ENCODE data around the gene DHX15.

DHX15 gene

GRCh38 chr4:24576276-24576675 lies 8.1 kb downstream of the DHX15 start:
- H3K36me3 ChIP-seq (ENCODE audit: control insufficient read depth, insufficient read depth, low read length), result no peaks in the 10 kb centered on the region
- H3K27me3 ChIP-seq (ENCODE audit: control insufficient read depth, insufficient read depth, low read length), result no peaks in the 10 kb centered on the region
- H3K4me3 ChIP-seq (ENCODE audit: low read length), result no peak overlapping the region
- H3K9ac ChIP-seq (ENCODE audit: low read length), result no peak overlapping the region
- peaks cover 19% of the 10 kb centered on the region for H3K4me1 ChIP-seq (ENCODE audit: control insufficient read depth, insufficient read depth, low read length)
- H3K9me3 ChIP-seq (ENCODE audit: control insufficient read depth, low read length), result no peaks in the 10 kb centered on the region

- Histone ChIP-seq H3K4me3 (ENCODE audit: low read length) (no peak overlapping the region), H3K9ac (ENCODE audit: low read length) (no peak overlapping the region), H3K27me3 (ENCODE audit: control insufficient read depth, insufficient read depth, low read length) (no peaks in the 10 kb centered on the region), H3K4me1 (ENCODE audit: control insufficient read depth, insufficient read depth, low read length) (peaks cover 16% of the 10 kb centered on the region), H3K36me3 (ENCODE audit: control insufficient read depth, insufficient read depth, low read length) (no peaks in the 10 kb centered on the region), H3K9me3 (ENCODE audit: control insufficient read depth, low read length) (no peaks in the 10 kb centered on the region)
Measured at GRCh38 chr4:24574236-24574635, 10.1 kb downstream of the DHX15 start.

DNA sequence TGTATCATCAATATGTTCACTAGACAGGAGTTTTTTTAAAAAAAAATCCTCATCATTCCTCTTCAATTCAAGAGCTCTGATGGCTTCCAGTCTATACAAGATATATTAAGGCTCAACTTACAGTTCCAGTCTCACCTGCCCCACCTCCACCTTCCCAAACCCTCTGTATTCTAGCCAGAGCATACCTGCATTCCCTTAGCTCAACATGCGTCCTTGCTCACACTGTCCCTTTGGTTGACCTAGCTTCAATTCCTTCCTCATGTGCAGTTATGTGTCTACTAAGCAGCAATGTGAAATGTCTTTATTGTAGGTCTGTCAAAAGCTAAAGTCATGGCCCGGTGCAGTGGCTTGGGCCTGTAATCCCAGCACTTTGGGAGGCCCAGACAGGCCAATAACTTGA lies 10.8 kb downstream of the DHX15 start:
- Histone ChIP-seq H3K27me3 (ENCODE audit: control insufficient read depth, insufficient read depth, low read length) (no peaks in the 10 kb centered on the region), H3K9me3 (ENCODE audit: control insufficient read depth, low read length) (no peaks in the 10 kb centered on the region), H3K4me3 (ENCODE audit: low read length) (no peak overlapping the region), H3K9ac (ENCODE audit: low read length) (no peak overlapping the region), H3K36me3 (ENCODE audit: control insufficient read depth, insufficient read depth, low read length) (no peaks in the 10 kb centered on the region), H3K4me1 (ENCODE audit: control insufficient read depth, insufficient read depth, low read length) (peaks cover 14% of the 10 kb centered on the region)

- H3K4me3 ChIP-seq (ENCODE audit: low read length), result no peak overlapping the region
- peaks cover 2% of the 10 kb centered on the region for H3K36me3 ChIP-seq (ENCODE audit: control insufficient read depth, insufficient read depth, low read length)
- no peak overlapping the region for H3K9ac ChIP-seq (ENCODE audit: low read length)
- no peaks in the 10 kb centered on the region for H3K9me3 ChIP-seq (ENCODE audit: control insufficient read depth, low read length)
- H3K4me1 ChIP-seq (ENCODE audit: control insufficient read depth, insufficient read depth, low read length), result peaks cover 12% of the 10 kb centered on the region
- H3K27me3 ChIP-seq (ENCODE audit: control insufficient read depth, insufficient read depth, low read length), result no peaks in the 10 kb centered on the region
Measured at GRCh38 chr4:24570574-24571236, 13.6 kb downstream of the DHX15 start.

- H3K4me1 ChIP-seq (ENCODE audit: control insufficient read depth, insufficient read depth, low read length), result peaks cover 18% of the 10 kb centered on the region
- no peaks in the 10 kb centered on the region for H3K9me3 ChIP-seq (ENCODE audit: control insufficient read depth, low read length)
- H3K9ac ChIP-seq (ENCODE audit: low read length), result no peak overlapping the region
- no peak overlapping the region for H3K4me3 ChIP-seq (ENCODE audit: low read length)
- no peaks in the 10 kb centered on the region for H3K27me3 ChIP-seq (ENCODE audit: control insufficient read depth, insufficient read depth, low read length)
- H3K36me3 ChIP-seq (ENCODE audit: control insufficient read depth, insufficient read depth, low read length), result peaks cover 4% of the 10 kb centered on the region
Measured at GRCh38 chr4:24570172-24570571, 14.2 kb downstream of the DHX15 start.

DNA sequence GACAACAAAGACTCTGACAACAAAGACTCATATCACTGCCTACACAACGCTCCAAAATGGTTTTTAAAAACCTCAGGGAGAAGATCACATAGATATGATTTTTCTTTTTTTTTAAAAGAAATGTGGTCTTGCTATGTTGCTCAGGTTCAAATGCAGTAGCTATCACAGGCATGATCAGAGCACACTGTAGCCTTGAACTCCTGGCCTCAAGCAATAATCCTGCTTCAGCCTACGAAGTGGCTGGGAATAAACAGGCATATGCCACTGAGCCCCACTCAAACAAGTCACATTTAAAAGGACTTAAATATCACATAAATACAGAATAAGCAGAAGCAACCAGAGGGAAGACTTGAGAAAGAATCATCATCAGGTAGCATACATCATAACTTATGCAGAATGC lies 14.7 kb downstream of the DHX15 start:
- no peaks in the 10 kb centered on the region for H3K27me3 ChIP-seq (ENCODE audit: control insufficient read depth, insufficient read depth, low read length)
- peaks cover 4% of the 10 kb centered on the region for H3K36me3 ChIP-seq (ENCODE audit: control insufficient read depth, insufficient read depth, low read length)
- H3K4me1 ChIP-seq (ENCODE audit: control insufficient read depth, insufficient read depth, low read length), result peaks cover 21% of the 10 kb centered on the region
- no peak overlapping the region for H3K4me3 ChIP-seq (ENCODE audit: low read length)
- H3K9ac ChIP-seq (ENCODE audit: low read length), result no peak overlapping the region
- H3K9me3 ChIP-seq (ENCODE audit: control insufficient read depth, low read length), result no peaks in the 10 kb centered on the region

DNA sequence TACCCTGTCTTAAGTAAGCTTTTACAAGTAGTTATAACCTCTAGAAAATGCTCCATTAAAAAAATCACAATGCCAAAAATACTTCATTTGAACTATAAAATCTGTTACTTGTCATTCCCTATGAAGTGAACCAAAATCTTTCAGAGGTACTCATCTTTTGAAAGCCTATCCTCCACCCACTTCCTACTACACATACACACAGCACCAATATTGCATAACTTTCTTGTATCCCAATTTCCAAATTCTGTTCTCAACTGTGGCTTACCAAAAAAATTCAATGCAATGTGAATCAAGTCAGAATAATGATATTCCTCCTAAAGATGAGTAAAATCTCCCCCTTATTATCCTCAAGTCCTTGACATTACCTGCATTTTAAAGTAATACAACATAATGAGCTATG lies 15.9 kb downstream of the DHX15 start:
- H3K27me3 ChIP-seq (ENCODE audit: control insufficient read depth, insufficient read depth, low read length), result no peaks in the 10 kb centered on the region
- H3K4me1 ChIP-seq (ENCODE audit: control insufficient read depth, insufficient read depth, low read length), result peaks cover 25% of the 10 kb centered on the region
- H3K9ac ChIP-seq (ENCODE audit: low read length), result no peak overlapping the region
- no peaks in the 10 kb centered on the region for H3K9me3 ChIP-seq (ENCODE audit: control insufficient read depth, low read length)
- no peak overlapping the region for H3K4me3 ChIP-seq (ENCODE audit: low read length)
- H3K36me3 ChIP-seq (ENCODE audit: control insufficient read depth, insufficient read depth, low read length), result peaks cover 4% of the 10 kb centered on the region

- H3K4me1 ChIP-seq (ENCODE audit: control insufficient read depth, insufficient read depth, low read length), result peaks cover 25% of the 10 kb centered on the region
- H3K9ac ChIP-seq (ENCODE audit: low read length), result no peak overlapping the region
- H3K36me3 ChIP-seq (ENCODE audit: control insufficient read depth, insufficient read depth, low read length), result peaks cover 4% of the 10 kb centered on the region
- no peaks in the 10 kb centered on the region for H3K27me3 ChIP-seq (ENCODE audit: control insufficient read depth, insufficient read depth, low read length)
- H3K9me3 ChIP-seq (ENCODE audit: control insufficient read depth, low read length), result no peaks in the 10 kb centered on the region
- H3K4me3 ChIP-seq (ENCODE audit: low read length), result no peak overlapping the region
Measured at GRCh38 chr4:24565054-24565453, 19.3 kb downstream of the DHX15 start.

- Histone ChIP-seq H3K4me1 (ENCODE audit: control insufficient read depth, insufficient read depth, low read length) (peaks cover 25% of the 10 kb centered on the region), H3K36me3 (ENCODE audit: control insufficient read depth, insufficient read depth, low read length) (peaks cover 4% of the 10 kb centered on the region), H3K27me3 (ENCODE audit: control insufficient read depth, insufficient read depth, low read length) (no peaks in the 10 kb centered on the region), H3K9ac (ENCODE audit: low read length) (no peak overlapping the region), H3K4me3 (ENCODE audit: low read length) (no peak overlapping the region), H3K9me3 (ENCODE audit: control insufficient read depth, low read length) (no peaks in the 10 kb centered on the region)
Measured at GRCh38 chr4:24564488-24564887, 19.9 kb downstream of the DHX15 start.

DNA sequence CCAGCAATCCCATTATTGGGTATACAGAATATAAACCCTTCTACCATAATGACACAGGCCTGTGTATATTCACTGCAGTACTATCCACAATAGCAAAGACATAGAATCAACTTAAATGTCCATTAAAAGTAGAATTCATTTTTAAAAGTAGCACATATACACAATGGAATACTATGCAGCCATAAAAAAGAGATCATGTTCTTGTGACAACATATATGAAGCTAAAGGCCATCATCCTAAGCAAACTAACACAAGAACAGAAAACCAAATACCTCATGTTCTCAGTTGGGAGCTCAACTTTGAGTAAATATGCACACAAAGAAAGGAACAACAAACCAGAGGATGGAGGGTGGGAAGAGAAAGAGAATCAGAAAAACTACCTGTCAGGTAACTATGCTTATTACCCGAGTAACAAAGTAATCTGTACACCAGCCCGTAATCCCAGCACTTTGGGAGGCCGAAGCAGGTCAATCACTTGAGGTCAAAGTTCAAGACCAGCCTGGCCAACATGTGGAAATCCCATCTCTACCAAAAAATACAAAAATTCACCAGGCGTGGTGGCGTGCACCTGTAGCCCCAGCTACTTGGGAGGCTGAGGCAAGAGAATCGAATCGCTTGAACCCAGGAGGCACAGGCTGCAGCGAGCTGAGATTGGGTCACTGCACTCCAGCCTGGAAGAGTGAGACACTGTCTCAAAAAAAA lies 22.8 kb downstream of the DHX15 start:
- Histone ChIP-seq H3K9me3 (ENCODE audit: control insufficient read depth, low read length) (no peaks in the 10 kb centered on the region), H3K9ac (ENCODE audit: low read length) (no peak overlapping the region), H3K4me3 (ENCODE audit: low read length) (no peak overlapping the region), H3K27me3 (ENCODE audit: control insufficient read depth, insufficient read depth, low read length) (no peaks in the 10 kb centered on the region), H3K36me3 (ENCODE audit: control insufficient read depth, insufficient read depth, low read length) (peaks cover 4% of the 10 kb centered on the region), H3K4me1 (ENCODE audit: control insufficient read depth, insufficient read depth, low read length) (peaks cover 21% of the 10 kb centered on the region)

DNA sequence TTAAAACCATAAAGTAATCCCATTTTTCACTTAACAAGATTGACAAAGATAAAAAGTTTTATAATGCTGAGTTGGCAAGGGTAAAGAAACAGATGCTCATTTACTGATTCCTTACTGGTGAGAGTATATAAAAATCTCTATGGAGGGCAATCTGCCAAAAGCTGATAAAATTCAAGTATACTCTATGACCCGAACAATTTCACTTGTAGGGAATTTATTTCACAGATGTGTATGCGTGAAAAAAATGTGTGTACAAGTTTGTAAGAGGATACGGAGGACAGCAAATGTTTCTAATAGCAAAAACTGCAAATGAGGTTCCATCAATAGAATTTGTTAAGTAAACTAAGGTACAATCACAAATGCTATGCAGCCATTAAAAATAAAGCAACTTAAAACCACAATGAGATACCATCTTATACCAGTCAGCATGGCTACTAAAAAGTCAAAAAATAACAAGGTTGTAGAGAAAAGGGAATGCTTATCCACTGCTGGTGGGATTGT lies 23.4 kb downstream of the DHX15 start:
- peaks cover 15% of the 10 kb centered on the region for H3K4me1 ChIP-seq (ENCODE audit: control insufficient read depth, insufficient read depth, low read length)
- no peaks in the 10 kb centered on the region for H3K9me3 ChIP-seq (ENCODE audit: control insufficient read depth, low read length)
- H3K27me3 ChIP-seq (ENCODE audit: control insufficient read depth, insufficient read depth, low read length), result no peaks in the 10 kb centered on the region
- H3K9ac ChIP-seq (ENCODE audit: low read length), result no peak overlapping the region
- no peak overlapping the region for H3K4me3 ChIP-seq (ENCODE audit: low read length)
- H3K36me3 ChIP-seq (ENCODE audit: control insufficient read depth, insufficient read depth, low read length), result peaks cover 4% of the 10 kb centered on the region

- Histone ChIP-seq H3K4me1 (ENCODE audit: control insufficient read depth, insufficient read depth, low read length) (peaks cover 4% of the 10 kb centered on the region), H3K27me3 (ENCODE audit: control insufficient read depth, insufficient read depth, low read length) (no peaks in the 10 kb centered on the region), H3K36me3 (ENCODE audit: control insufficient read depth, insufficient read depth, low read length) (no peaks in the 10 kb centered on the region), H3K9me3 (ENCODE audit: control insufficient read depth, low read length) (no peaks in the 10 kb centered on the region), H3K9ac (ENCODE audit: low read length) (no peak overlapping the region), H3K4me3 (ENCODE audit: low read length) (no peak overlapping the region)
Measured at GRCh38 chr4:24559889-24560288, 24.5 kb downstream of the DHX15 start.

Data from mucosa of stomach (tissue), 1 donor.